HG03159 (cell line): ENCODE measurements around the gene B3GALT2.

Experiments
- ATAC-seq: cut with Tn5 transposase; IDR thresholded peaks from one replicate; pipeline ENCODE4 v1.9.1; 2021; ENCODE audit warnings: mild to moderate bottlenecking, moderate library complexity; ENCODE audit not compliant: unreplicated experiment

Gene B3GALT2

GRCh38 chr1:193183019-193183627, 3.3 kb downstream of the B3GALT2 start:
- ATAC-seq: peak; percentile 64

- no peak for ATAC-seq
Measured at GRCh38 chr1:193181985-193182384, 4.4 kb downstream of the B3GALT2 start.

- ATAC-seq: no peak
Measured at GRCh38 chr1:193181536-193181935, 4.9 kb downstream of the B3GALT2 start.

- no peak for ATAC-seq
Measured at GRCh38 chr1:193179094-193179493, 7.3 kb downstream of the B3GALT2 start.

- ATAC-seq: no peak
Measured at GRCh38 chr1:193176788-193177187, 9.6 kb downstream of the B3GALT2 start.

- no peak for ATAC-seq
Measured at GRCh38 chr1:193176113-193176512, 10.3 kb downstream of the B3GALT2 start.

- ATAC-seq: no peak
Measured at GRCh38 chr1:193157360-193157759, 29.1 kb downstream of the B3GALT2 start.

GRCh38 chr1:193156822-193157142, 29.6 kb downstream of the B3GALT2 start:
- ATAC-seq: no peak

GRCh38 chr1:193156117-193156821, 30.1 kb downstream of the B3GALT2 start:
- ATAC-seq: no peak

GRCh38 chr1:193144999-193145398, 41.4 kb downstream of the B3GALT2 start:
- ATAC-seq: no peak

GRCh38 chr1:193144361-193144938, 42.0 kb downstream of the B3GALT2 start:
- ATAC-seq: no peak

GRCh38 chr1:193143285-193143684, 43.1 kb downstream of the B3GALT2 start:
- no peak for ATAC-seq

- no peak for ATAC-seq
Measured at GRCh38 chr1:193142409-193142808, 44.0 kb downstream of the B3GALT2 start.

- ATAC-seq: no peak
Measured at GRCh38 chr1:193141804-193142203, 44.6 kb downstream of the B3GALT2 start.

- no peak for ATAC-seq
Measured at GRCh38 chr1:193140254-193140653, 46.2 kb downstream of the B3GALT2 start.

- ATAC-seq: no peak
Measured at GRCh38 chr1:193131266-193131860, 55.0 kb downstream of the B3GALT2 start.
